ENCODE measurements around the gene NPEPL1.

Gene NPEPL1

GRCh38 chr20:58658760-58659159 lies 33.8 kb upstream of the NPEPL1 start:
- DNase-seq (ENCODE audit: low spot score): no peak

GRCh38 chr20:58659841-58660240 lies 32.8 kb upstream of the NPEPL1 start:
- DNase-seq (ENCODE audit: low spot score): no peak

- DNase-seq (ENCODE audit: low spot score): no peak
Measured at GRCh38 chr20:58660855-58661597, 31.6 kb upstream of the NPEPL1 start.

GRCh38 chr20:58661598-58662473 lies 30.8 kb upstream of the NPEPL1 start:
- DNase-seq (ENCODE audit: low spot score): no peak

- DNase-seq (ENCODE audit: low spot score): no peak
Measured at GRCh38 chr20:58664331-58664730, 28.3 kb upstream of the NPEPL1 start.

GRCh38 chr20:58664883-58665282 lies 27.7 kb upstream of the NPEPL1 start:
- DNase-seq (ENCODE audit: low spot score): no peak

- DNase-seq (ENCODE audit: low spot score): no peak
Measured at GRCh38 chr20:58665606-58666005, 27.0 kb upstream of the NPEPL1 start.

- no peak for DNase-seq (ENCODE audit: low spot score)
Measured at GRCh38 chr20:58666702-58667101, 25.9 kb upstream of the NPEPL1 start.

- no peak for DNase-seq (ENCODE audit: low spot score)
Measured at GRCh38 chr20:58667975-58668374, 24.6 kb upstream of the NPEPL1 start.

GRCh38 chr20:58668901-58669286 lies 23.7 kb upstream of the NPEPL1 start:
- no peak for DNase-seq (ENCODE audit: low spot score)

GRCh38 chr20:58669287-58670006 lies 23.2 kb upstream of the NPEPL1 start:
- no peak for DNase-seq (ENCODE audit: low spot score)

- DNase-seq (ENCODE audit: low spot score): no peak
Measured at GRCh38 chr20:58670102-58670501, 22.5 kb upstream of the NPEPL1 start.

- no peak for DNase-seq (ENCODE audit: low spot score)
Measured at GRCh38 chr20:58670659-58671058, 21.9 kb upstream of the NPEPL1 start.

GRCh38 chr20:58673119-58673518 lies 19.5 kb upstream of the NPEPL1 start:
- DNase-seq (ENCODE audit: low spot score): no peak

GRCh38 chr20:58675146-58675584 lies 17.4 kb upstream of the NPEPL1 start:
- DNase-seq (ENCODE audit: low spot score): no peak

GRCh38 chr20:58675641-58676040 lies 17.0 kb upstream of the NPEPL1 start:
- no peak for DNase-seq (ENCODE audit: low spot score)

GRCh38 chr20:58676161-58676560 lies 16.4 kb upstream of the NPEPL1 start:
- DNase-seq (ENCODE audit: low spot score): no peak

GRCh38 chr20:58677079-58677604 lies 15.5 kb upstream of the NPEPL1 start:
- no peak for DNase-seq (ENCODE audit: low spot score)

GRCh38 chr20:58677808-58678207 lies 14.8 kb upstream of the NPEPL1 start:
- DNase-seq (ENCODE audit: low spot score): no peak

- DNase-seq (ENCODE audit: low spot score): no peak
Measured at GRCh38 chr20:58678806-58679205, 13.8 kb upstream of the NPEPL1 start.

GRCh38 chr20:58682656-58683531 lies 9.7 kb upstream of the NPEPL1 start:
- DNase-seq (ENCODE audit: low spot score): peak; percentile 20

Data from SW480 (cell line).